ENCODE results near the gene HRH4. TPM values are rescaled to one million over a fixed set of nuclear protein-coding genes. Genes with fewer than 3 reads are reported as not detected.
A peak's percentile ranks its signal among the peaks of the same experiment; 100 is the strongest.

HRH4 gene
- polyA plus RNA-seq, 1 donor = 0.17 TPM

GRCh38 chr18:24466771-24467170, 6.3 kb downstream of the HRH4 start:
- no peak for DNase-seq

- DNase-seq = no peak
These were observed 9.7 kb downstream of the HRH4 start for GRCh38 chr18:24470022-24470618.

GRCh38 chr18:24470805-24471204, 10.4 kb downstream of the HRH4 start:
- no peak for DNase-seq

GRCh38 chr18:24472591-24472990, 12.2 kb downstream of the HRH4 start:
- DNase-seq = no peak

- no peak for DNase-seq
These were observed 14.0 kb downstream of the HRH4 start for GRCh38 chr18:24474406-24474805.

GRCh38 chr18:24475926-24476589, 15.6 kb downstream of the HRH4 start:
- no peak for DNase-seq

- no peak for DNase-seq
These were observed 18.9 kb downstream of the HRH4 start for GRCh38 chr18:24479371-24479770.

GRCh38 chr18:24482821-24483220, 22.4 kb downstream of the HRH4 start:
- no peak for DNase-seq

GRCh38 chr18:24485681-24486080, 25.2 kb downstream of the HRH4 start:
- no peak for DNase-seq

- no peak for DNase-seq
These were observed 26.2 kb downstream of the HRH4 start for GRCh38 chr18:24486684-24487083.

- DNase-seq = peak; percentile 63
These were observed 28.5 kb downstream of the HRH4 start for GRCh38 chr18:24488824-24489493.

- DNase-seq = no peak
These were observed 30.1 kb downstream of the HRH4 start for GRCh38 chr18:24490539-24490938.

GRCh38 chr18:24491927-24492834, 31.7 kb downstream of the HRH4 start:
- DNase-seq = peak; percentile 77

GRCh38 chr18:24494586-24494985, 34.1 kb downstream of the HRH4 start:
- no peak for DNase-seq

GRCh38 chr18:24497031-24497754, 36.8 kb downstream of the HRH4 start:
- DNase-seq = no peak

GRCh38 chr18:24499814-24500213, 39.4 kb downstream of the HRH4 start:
- no peak for DNase-seq

GRCh38 chr18:24500217-24500616, 39.8 kb downstream of the HRH4 start:
- DNase-seq = no peak

GRCh38 chr18:24500766-24501165, 40.3 kb downstream of the HRH4 start:
- DNase-seq = no peak

GRCh38 chr18:24502667-24503523, 42.5 kb downstream of the HRH4 start:
- peak; percentile 42 for DNase-seq

- no peak for DNase-seq
These were observed 44.0 kb downstream of the HRH4 start for GRCh38 chr18:24504401-24504800.

- no peak for DNase-seq
These were observed 45.7 kb downstream of the HRH4 start for GRCh38 chr18:24506175-24506574.
